HG02623 (cell line): Measurements from ENCODE around the gene AMOT.
"Not testable (repeated sequence)": the region's sequence is repeated elsewhere in the genome, so short reads cannot be mapped to it uniquely, and the experiment has no call there.

ENCODE experiments used
- ATAC-seq: cut with Tn5 transposase; IDR thresholded peaks from one replicate; pipeline ENCODE4 v1.9.1; 2021; ENCODE audit warnings: moderate library complexity; ENCODE audit not compliant: unreplicated experiment

AMOT gene

GRCh38 chrX:112840382-112841113 is at the start of gene AMOT:
Gene AMOT (minus strand): TSS chrX:112840831. CDS start chrX:112823126, 17,705 bp downstream.
- ATAC-seq = peak; percentile 60

- no peak for ATAC-seq
Measured at GRCh38 chrX:112889400-112889799, 48.8 kb upstream of the AMOT start.

GRCh38 chrX:112888916-112889315 is 48.3 kb upstream of the AMOT start:
- ATAC-seq = no peak

- ATAC-seq = no peak
Measured at GRCh38 chrX:112877771-112878173, 37.1 kb upstream of the AMOT start.

- ATAC-seq = no peak
Measured at GRCh38 chrX:112874614-112875013, 34.0 kb upstream of the AMOT start.

- no peak for ATAC-seq
Measured at GRCh38 chrX:112874175-112874574, 33.5 kb upstream of the AMOT start.

- no peak for ATAC-seq
Measured at GRCh38 chrX:112868586-112868985, 28.0 kb upstream of the AMOT start.

GRCh38 chrX:112867570-112867969 is 26.9 kb upstream of the AMOT start:
- no peak for ATAC-seq

GRCh38 chrX:112866175-112866574 is 25.5 kb upstream of the AMOT start:
- ATAC-seq = no peak

GRCh38 chrX:112865464-112866025 is 24.9 kb upstream of the AMOT start:
- no peak for ATAC-seq

- no peak for ATAC-seq
Measured at GRCh38 chrX:112863850-112864249, 23.2 kb upstream of the AMOT start.

- ATAC-seq = peak; percentile 97
Measured at GRCh38 chrX:112857478-112857878, 16.8 kb upstream of the AMOT start.

GRCh38 chrX:112854901-112855300 is 14.3 kb upstream of the AMOT start:
- not testable (repeated sequence) for ATAC-seq

GRCh38 chrX:112852851-112853250 is 12.2 kb upstream of the AMOT start:
- no peak for ATAC-seq

GRCh38 chrX:112851806-112852205 is 11.2 kb upstream of the AMOT start:
- peak; percentile 56 for ATAC-seq

GRCh38 chrX:112851161-112851779 is 10.6 kb upstream of the AMOT start:
- peak; percentile 90 for ATAC-seq

GRCh38 chrX:112849016-112849415 is 8.4 kb upstream of the AMOT start:
- no peak for ATAC-seq

GRCh38 chrX:112846782-112847181 is 6.2 kb upstream of the AMOT start:
- ATAC-seq = no peak

- ATAC-seq = no peak
Measured at GRCh38 chrX:112846187-112846586, 5.6 kb upstream of the AMOT start.

- no peak for ATAC-seq
Measured at GRCh38 chrX:112844250-112844649, 3.6 kb upstream of the AMOT start.

GRCh38 chrX:112841820-112842157 is 1.2 kb upstream of the AMOT start:
- no peak for ATAC-seq

- peak; percentile 98 for ATAC-seq
Measured at GRCh38 chrX:112841114-112841819, 636 bp upstream of the AMOT start.
